Vagina (tissue), 2 donors: ENCODE measurements around the gene PCSK1N. TPM values are rescaled to one million over a fixed set of nuclear protein-coding genes. Genes with fewer than 3 reads are reported as not detected.

Experiments
- DNase-seq, 2 donors: peaks; one replicate each; pipeline ENCODE4 v3.0.0-alpha.2; 2017; ENCODE audit errors: extremely low spot score in 2 of 2
- H3K27ac ChIP-seq: fragments of 200-600 bp; sonication (generic); one replicate; pipeline ENCODE4 v1.5.1; 2019
- H3K27me3 ChIP-seq: fragments of 200-600 bp; sonication (generic); one replicate; pipeline ENCODE4 v1.5.1; 2019
- H3K36me3 ChIP-seq, 2 donors: fragments of 200-600 bp; sonication (generic); one replicate each; pipeline ENCODE4 v1.5.1; 2017 to 2019
- H3K4me1 ChIP-seq: fragments of 200-600 bp; sonication (generic); one replicate; pipeline ENCODE4 v1.5.1; 2019
- H3K4me3 ChIP-seq, 2 donors: fragments of 200-600 bp; sonication (generic); 1 replicate in 1 of 2; 2 replicates in 1 of 2; pipeline ENCODE4 v1.5.1; 2016 to 2019
- H3K9me3 ChIP-seq: fragments of 200-600 bp; sonication (generic); one replicate; pipeline ENCODE4 v1.5.1; 2019
- POLR2A ChIP-seq, 2 donors: fragments of 450-650 bp; IDR thresholded peaks; one replicate each; pipeline ENCODE4 v1.6.1; 2017; ENCODE audit warnings: antibody characterized with exemption in 2 of 2, mild to moderate bottlenecking in 2 of 2, moderate library complexity in 2 of 2
- POLR2AphosphoS5 ChIP-seq, 2 donors: sonication (generic); formaldehyde crosslinking; IDR thresholded peaks; one replicate each; pipeline ENCODE4 v1.9.0; 2017; ENCODE audit warnings: antibody characterized with exemption in 2 of 2, mild to moderate bottlenecking in 2 of 2, low read depth in 1 of 2; ENCODE audit not compliant: insufficient read depth in 1 of 2
- intact Hi-C: fragments of 100-400 bp; cut with DNase I; formaldehyde crosslinking; loops from one replicate; pipeline ENCODE4 v1.15.1; 2023
- total RNA-seq: library from RNA; depleted of rRNA; stranded (reverse); fragments of >200 nt; gene quantifications from one replicate; pipeline ENCODE4 v1.2.3, GENCODE V29; 2016
- TF ChIP-seq, protein P1 (sequence below), 3 experiments: fragments of 450-650 bp in 2 of 3; fragments of 200-600 bp in 1 of 3; sonication (generic) in 1 of 3; IDR thresholded peaks; one replicate each; pipeline ENCODE4 v1.5.1; 2017 to 2019; ENCODE audit warnings: antibody characterized with exemption in 3 of 3, mild to moderate bottlenecking in 2 of 3, moderate library complexity in 2 of 3

PCSK1N gene
- total RNA-seq, 1 donor from 2014 or later = 15.0 TPM

DNA sequence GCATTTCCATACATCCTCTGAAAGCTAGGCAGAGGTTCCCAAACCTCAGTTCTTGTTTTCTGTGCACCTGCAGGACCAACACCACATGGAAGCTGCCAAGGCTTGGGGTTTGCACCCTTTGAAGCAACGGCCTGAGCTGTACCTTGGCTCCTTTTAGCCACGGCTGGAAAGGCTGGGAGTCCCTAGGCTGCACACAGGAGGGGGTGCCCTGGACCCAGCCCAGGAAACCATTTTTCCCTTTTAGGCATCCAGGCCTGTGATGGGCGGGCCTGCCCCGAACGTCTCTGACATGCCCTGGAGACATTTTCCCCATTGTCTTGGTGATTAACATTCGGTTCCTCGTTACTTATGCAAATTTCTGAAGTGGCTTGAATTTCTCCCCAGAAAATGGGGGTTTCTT is 17.4 kb upstream of the PCSK1N start:
- no peaks in the 10 kb centered on the region for H3K9me3 ChIP-seq
- no peaks in the 10 kb centered on the region for H3K4me1 ChIP-seq
- no peak overlapping the region for H3K27ac ChIP-seq
- no peaks in the 10 kb centered on the region for H3K27me3 ChIP-seq
- no peaks in the 10 kb centered on the region for H3K36me3 ChIP-seq
- TF ChIP-seq, protein P1, sequence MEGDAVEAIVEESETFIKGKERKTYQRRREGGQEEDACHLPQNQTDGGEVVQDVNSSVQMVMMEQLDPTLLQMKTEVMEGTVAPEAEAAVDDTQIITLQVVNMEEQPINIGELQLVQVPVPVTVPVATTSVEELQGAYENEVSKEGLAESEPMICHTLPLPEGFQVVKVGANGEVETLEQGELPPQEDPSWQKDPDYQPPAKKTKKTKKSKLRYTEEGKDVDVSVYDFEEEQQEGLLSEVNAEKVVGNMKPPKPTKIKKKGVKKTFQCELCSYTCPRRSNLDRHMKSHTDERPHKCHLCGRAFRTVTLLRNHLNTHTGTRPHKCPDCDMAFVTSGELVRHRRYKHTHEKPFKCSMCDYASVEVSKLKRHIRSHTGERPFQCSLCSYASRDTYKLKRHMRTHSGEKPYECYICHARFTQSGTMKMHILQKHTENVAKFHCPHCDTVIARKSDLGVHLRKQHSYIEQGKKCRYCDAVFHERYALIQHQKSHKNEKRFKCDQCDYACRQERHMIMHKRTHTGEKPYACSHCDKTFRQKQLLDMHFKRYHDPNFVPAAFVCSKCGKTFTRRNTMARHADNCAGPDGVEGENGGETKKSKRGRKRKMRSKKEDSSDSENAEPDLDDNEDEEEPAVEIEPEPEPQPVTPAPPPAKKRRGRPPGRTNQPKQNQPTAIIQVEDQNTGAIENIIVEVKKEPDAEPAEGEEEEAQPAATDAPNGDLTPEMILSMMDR (IDR thresholded peaks at IDR 0.05) = no peak
- TF ChIP-seq POLR2AphosphoS5 (IDR thresholded peaks at IDR 0.05; ENCODE audit: insufficient read depth in 1 of 2, low read depth in 1 of 2) (no peak), POLR2A (IDR thresholded peaks at IDR 0.05) (no peak)
- no peak for DNase-seq
- H3K4me3 ChIP-seq = no peak overlapping the region
- intact Hi-C loops = no loop called here

DNA sequence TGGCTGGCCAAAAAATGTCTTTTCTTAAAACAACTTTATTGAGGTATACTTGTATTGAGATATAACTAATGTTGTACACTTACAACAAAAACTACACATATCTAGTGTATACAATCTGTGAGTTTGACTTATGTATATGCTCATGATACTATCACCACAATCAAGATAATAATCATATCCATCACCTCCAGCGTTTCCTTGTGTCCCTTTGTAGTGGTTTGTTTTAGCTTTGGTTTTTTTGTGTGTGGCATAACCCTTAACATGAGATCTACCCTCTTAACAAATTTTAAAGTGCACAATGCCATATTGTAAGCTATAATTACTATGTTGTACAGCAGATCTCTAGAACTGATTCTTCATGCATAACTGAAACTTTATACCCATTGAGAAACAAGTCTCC is 13.4 kb upstream of the PCSK1N start:
- intact Hi-C loops = no loop called here
- TF ChIP-seq, protein P1 (IDR thresholded peaks at IDR 0.05) = no peak
- no peak for TF ChIP-seq POLR2AphosphoS5 (IDR thresholded peaks at IDR 0.05; ENCODE audit: insufficient read depth in 1 of 2, low read depth in 1 of 2)
- TF ChIP-seq POLR2A (IDR thresholded peaks at IDR 0.05) = no peak

DNA sequence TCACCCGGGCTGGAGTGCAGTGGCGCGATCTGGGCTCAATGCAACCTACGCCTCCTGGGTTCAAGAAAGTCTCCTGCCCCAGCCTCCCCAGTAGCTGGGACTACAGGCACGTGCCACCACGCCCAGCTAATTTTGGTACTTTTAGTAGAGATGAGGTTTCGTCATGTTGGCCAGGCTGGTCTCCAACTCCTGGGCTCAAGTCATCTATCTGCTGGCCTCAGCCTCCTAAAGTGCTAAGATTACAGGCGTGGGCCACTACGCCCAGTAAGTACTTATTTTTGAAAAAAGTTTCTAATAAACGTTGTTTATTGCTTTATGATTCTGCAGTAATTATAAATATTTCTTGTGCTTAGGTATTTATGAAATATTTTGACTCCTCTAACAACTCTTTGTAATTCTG is 4.3 kb upstream of the PCSK1N start:
- TF ChIP-seq POLR2AphosphoS5 (IDR thresholded peaks at IDR 0.05; ENCODE audit: insufficient read depth in 1 of 2, low read depth in 1 of 2) = no peak
- no peak for DNase-seq
- H3K9me3 ChIP-seq = no peaks in the 10 kb centered on the region
- no peaks in the 10 kb centered on the region for H3K27me3 ChIP-seq
- no peaks in the 10 kb centered on the region for H3K4me1 ChIP-seq
- no peaks in the 10 kb centered on the region for H3K36me3 ChIP-seq
- intact Hi-C loops = no loop called here
- H3K4me3 ChIP-seq = no peak overlapping the region
- H3K27ac ChIP-seq = no peak overlapping the region

More for the DNA sequence above, 13.4 kb upstream of the PCSK1N start:
- Histone ChIP-seq H3K27me3 (no peaks in the 10 kb centered on the region), H3K4me3 (no peak overlapping the region), H3K9me3 (no peaks in the 10 kb centered on the region), H3K27ac (no peak overlapping the region), H3K4me1 (no peaks in the 10 kb centered on the region), H3K36me3 (no peaks in the 10 kb centered on the region)
- DNase-seq = no peak

DNA sequence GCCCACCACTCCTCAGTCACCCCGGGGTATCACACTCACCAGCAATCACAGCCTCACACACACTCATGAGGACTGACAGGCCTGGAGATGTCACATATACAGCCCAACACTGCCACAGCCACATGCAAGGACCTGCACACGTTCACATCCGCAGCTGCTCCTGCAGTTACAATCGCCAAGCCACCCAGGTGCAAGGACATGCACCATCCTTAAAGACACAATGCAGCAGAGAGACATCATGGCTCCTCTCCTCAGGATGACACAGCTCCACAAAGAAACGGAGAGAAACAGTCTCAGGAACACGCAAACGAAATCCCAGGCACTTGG is 1.1 kb downstream of the PCSK1N start:
- Histone ChIP-seq H3K27me3 (no peaks in the 10 kb centered on the region), H3K36me3 (no peaks in the 10 kb centered on the region), H3K9me3 (no peaks in the 10 kb centered on the region), H3K27ac (no peak overlapping the region), H3K4me3 (no peak overlapping the region), H3K4me1 (no peaks in the 10 kb centered on the region)
- no peak for DNase-seq
- intact Hi-C loops = no loop called here
- TF ChIP-seq POLR2AphosphoS5 (IDR thresholded peaks at IDR 0.05; ENCODE audit: insufficient read depth in 1 of 2, low read depth in 1 of 2) = no peak
- TF ChIP-seq POLR2A (IDR thresholded peaks at IDR 0.05) = no peak
- TF ChIP-seq, protein P1 (IDR thresholded peaks at IDR 0.05) = no peak

DNA sequence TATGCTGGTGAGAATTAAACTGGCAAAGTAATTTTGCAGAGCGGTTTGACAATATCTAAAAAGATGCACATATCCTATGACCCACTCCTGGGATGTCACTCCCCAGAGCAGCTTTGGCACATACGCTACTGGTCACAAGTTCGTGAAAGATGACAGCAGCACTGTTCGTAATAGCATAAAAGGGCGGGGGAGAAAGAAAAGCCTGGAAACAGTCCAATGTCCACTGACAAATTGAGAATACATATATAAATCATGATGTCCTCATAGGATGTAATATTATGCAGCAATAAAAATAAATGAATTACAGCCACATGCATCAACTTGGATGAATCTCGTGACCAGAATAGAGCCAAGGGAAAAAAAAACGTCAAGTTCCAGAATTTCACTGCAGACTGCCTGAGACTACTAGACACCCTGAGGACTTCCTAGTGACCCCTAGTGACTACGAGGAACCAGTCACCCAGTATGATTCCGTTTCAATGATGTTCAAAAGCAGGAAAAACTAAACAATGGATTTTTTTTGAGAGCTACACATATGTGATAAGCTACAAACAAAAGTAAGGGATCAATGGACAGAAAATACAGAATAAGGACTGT is 1.8 kb downstream of the PCSK1N start:
- H3K36me3 ChIP-seq = no peaks in the 10 kb centered on the region
- TF ChIP-seq POLR2A (IDR thresholded peaks at IDR 0.05) = no peak
- TF ChIP-seq, protein P1 (IDR thresholded peaks at IDR 0.05) = no peak
- no peak for TF ChIP-seq POLR2AphosphoS5 (IDR thresholded peaks at IDR 0.05; ENCODE audit: insufficient read depth in 1 of 2, low read depth in 1 of 2)
- no peaks in the 10 kb centered on the region for H3K27me3 ChIP-seq
- no peaks in the 10 kb centered on the region for H3K4me1 ChIP-seq
- intact Hi-C loops = no loop called here
- no peak for DNase-seq
- H3K27ac ChIP-seq = no peak overlapping the region
- no peaks in the 10 kb centered on the region for H3K9me3 ChIP-seq
- no peak overlapping the region for H3K4me3 ChIP-seq
